MCF 10A (cell line): Measurements from ENCODE around the gene VSIG8. TPM values are rescaled to one million over a fixed set of nuclear protein-coding genes. Genes with fewer than 3 reads are reported as not detected.

ENCODE experiments used
- Bru-seq: library from RNA; stranded (reverse); fragments of 400-500 nt; gene quantifications from one replicate; lab custom pipeline; 2021; lab: Mats Ljungman, UMichigan
- BruChase-seq, 2 experiments: library from RNA; stranded (reverse); fragments of 400-500 nt; gene quantifications; one replicate each; lab custom pipeline; 2021; lab: Mats Ljungman, UMichigan
- BruUV-seq: library from RNA; stranded (reverse); fragments of 400-500 nt; replicated peaks from 2 replicates; lab custom pipeline; 2021; lab: Mats Ljungman, UMichigan
- CTCF ChIA-PET: fragments of 300-600 bp; sonication (Branson Sonifier 250); formaldehyde crosslinking; extraction: SDS; loops from one replicate; lab custom pipeline; 2021; ENCODE audit warnings: antibody characterized with exemption, inconsistent platforms; lab: Yijun Ruan, JAX
- POLR2A ChIA-PET: fragments of 300-600, 350-650 bp; sonication (Branson Sonifier 250); formaldehyde crosslinking; extraction: SDS; loops from one replicate; lab custom pipeline; 2020; ENCODE audit warnings: antibody characterized with exemption, inconsistent platforms; lab: Yijun Ruan, JAX
- DNase-seq: peaks from one replicate; pipeline ENCODE4 v3.0.0-alpha.2; 2018; ENCODE audit not compliant: unreplicated experiment
- H3K27ac Mint-ChIP-seq: one replicate; pipeline ENCODE4 v1.8.0; 2022; ENCODE audit warnings: mild to moderate bottlenecking, low read depth, mixed read lengths; ENCODE audit not compliant: unreplicated experiment
- H3K27me3 Mint-ChIP-seq: one replicate; pipeline ENCODE4 v1.8.0; 2022; ENCODE audit warnings: mixed read lengths; ENCODE audit not compliant: insufficient read depth, unreplicated experiment
- H3K36me3 Mint-ChIP-seq: one replicate; pipeline ENCODE4 v1.8.0; 2022; ENCODE audit warnings: mild to moderate bottlenecking, moderate library complexity, mixed read lengths; ENCODE audit not compliant: insufficient read depth, unreplicated experiment
- H3K4me1 Mint-ChIP-seq: one replicate; pipeline ENCODE4 v1.8.0; 2022; ENCODE audit warnings: mixed read lengths; ENCODE audit not compliant: insufficient read depth, unreplicated experiment
- H3K4me3 Mint-ChIP-seq: one replicate; pipeline ENCODE4 v1.8.0; 2022; ENCODE audit warnings: mild to moderate bottlenecking, moderate library complexity, mixed read lengths; ENCODE audit not compliant: unreplicated experiment
- H3K9me3 Mint-ChIP-seq: one replicate; pipeline ENCODE4 v1.8.0; 2022; ENCODE audit warnings: mixed read lengths; ENCODE audit not compliant: unreplicated experiment
- intact Hi-C: fragments of 100-400 bp; cut with micrococcal nuclease; formaldehyde crosslinking; loops from 2 replicates; pipeline ENCODE4 v1.14.1; 2022
- long read RNA-seq: library from polyadenylated mRNA; stranded (forward); transcript quantifications from one replicate; pipeline ENCODE4 v2.0.0, GENCODE V29; 2022
- total RNA-seq: library from RNA; stranded (reverse); gene quantifications from 2 replicates; pipeline ENCODE4 v1.2.3, GENCODE V29; 2022
- TF ChIP-seq, protein P1 (sequence below): fragments of 200-600 bp; IDR thresholded peaks from one replicate; pipeline ENCODE4 v1.8.0; 2022; ENCODE audit warnings: antibody characterized with exemption, mild to moderate bottlenecking; ENCODE audit not compliant: unreplicated experiment

VSIG8 gene, protein sequence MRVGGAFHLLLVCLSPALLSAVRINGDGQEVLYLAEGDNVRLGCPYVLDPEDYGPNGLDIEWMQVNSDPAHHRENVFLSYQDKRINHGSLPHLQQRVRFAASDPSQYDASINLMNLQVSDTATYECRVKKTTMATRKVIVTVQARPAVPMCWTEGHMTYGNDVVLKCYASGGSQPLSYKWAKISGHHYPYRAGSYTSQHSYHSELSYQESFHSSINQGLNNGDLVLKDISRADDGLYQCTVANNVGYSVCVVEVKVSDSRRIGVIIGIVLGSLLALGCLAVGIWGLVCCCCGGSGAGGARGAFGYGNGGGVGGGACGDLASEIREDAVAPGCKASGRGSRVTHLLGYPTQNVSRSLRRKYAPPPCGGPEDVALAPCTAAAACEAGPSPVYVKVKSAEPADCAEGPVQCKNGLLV
- total RNA-seq (not detected in 2 replicates), Bru-seq, nascent RNA (percentile 19 among the genes with signal in this experiment), BruChase-seq, experiment 1, labeled RNA remaining after a 6-hour chase (percentile 10 among the genes with signal in this experiment), BruChase-seq, experiment 2, labeled RNA remaining after a 2-hour chase (percentile 18 among the genes with signal in this experiment)
- long read RNA-seq, partial matches to known transcripts = 0 of 1 reads
- long read RNA-seq, other reads (novel, unspliced or antisense) = 1 of 1 reads

DNA sequence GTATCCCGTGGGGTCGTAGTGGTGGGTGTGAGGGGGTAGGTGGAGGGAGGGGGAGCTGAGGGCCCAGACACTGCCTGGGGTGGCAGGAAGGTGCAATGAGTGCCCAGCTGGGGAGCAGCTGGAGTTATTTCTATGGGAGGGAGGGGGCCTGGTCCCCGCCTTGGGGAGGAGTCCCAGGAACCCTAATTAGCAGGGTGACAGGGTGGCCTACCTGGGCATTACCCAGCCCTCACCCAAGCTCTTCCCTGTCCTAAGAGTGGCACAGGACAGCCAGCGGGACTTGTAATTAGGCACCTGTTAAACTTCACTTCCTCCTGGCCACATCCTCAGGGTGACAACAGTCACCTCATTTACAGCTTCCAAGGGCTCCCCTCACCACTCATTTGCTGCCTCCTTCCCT, at the start of gene VSIG8:
VSIG8 (minus strand) TSS at position 101 of the 400 bp plus-strand sequence. CDS start 136 bp downstream, outside the sequence.
- no TSS peak for BruUV-seq

DNA sequence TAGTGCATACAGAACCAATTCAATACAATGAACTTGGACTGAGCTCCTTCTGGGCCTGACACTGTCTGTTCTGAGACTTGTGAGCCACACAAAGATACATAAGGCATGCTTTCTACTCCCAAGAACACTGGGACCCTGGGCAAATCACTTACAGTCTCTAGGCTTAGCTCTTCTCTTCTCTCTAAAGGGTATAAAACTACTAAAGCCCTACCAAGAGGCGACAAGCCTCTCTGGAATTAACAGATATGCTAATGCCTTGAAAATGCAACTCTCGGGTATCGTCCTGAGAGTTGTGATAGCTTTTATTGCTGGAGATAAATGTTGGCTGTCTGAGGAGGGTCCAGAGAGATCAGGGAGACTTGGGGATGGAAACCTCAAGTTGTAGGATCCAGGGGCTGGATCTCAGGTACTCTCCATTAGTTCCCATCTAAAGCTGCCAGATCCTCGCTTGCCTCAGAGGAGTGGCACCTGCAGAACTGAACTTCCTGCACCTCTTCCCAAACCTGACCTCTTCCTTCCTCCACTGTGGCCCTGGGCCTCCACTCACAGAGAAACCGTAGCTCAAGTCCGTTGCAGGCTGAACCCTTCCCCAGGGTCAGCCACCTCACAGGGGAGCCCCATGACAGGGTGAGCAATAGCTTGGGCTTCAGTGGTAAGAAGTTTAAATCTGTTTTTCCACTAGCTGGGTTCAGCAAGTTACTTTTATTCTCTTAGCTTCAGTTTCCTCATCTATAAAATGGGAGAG, 49.0 kb upstream of the VSIG8 start:
- H3K27me3 Mint-ChIP-seq = no peaks in the 10 kb centered on the region
- POLR2A ChIA-PET = interaction anchor here (1.2 kb wide), 1 partner anchor 14 kb away, joined by 3 read pairs; the partner anchor contains the start of gene TAGLN2
- peaks cover 13% of the 10 kb centered on the region for H3K36me3 Mint-ChIP-seq
- H3K9me3 Mint-ChIP-seq = no peaks in the 10 kb centered on the region
- no TSS peak for BruUV-seq
- H3K4me3 Mint-ChIP-seq = no peak overlapping the region
- no peak overlapping the region for H3K27ac Mint-ChIP-seq
- TF ChIP-seq, protein P1, sequence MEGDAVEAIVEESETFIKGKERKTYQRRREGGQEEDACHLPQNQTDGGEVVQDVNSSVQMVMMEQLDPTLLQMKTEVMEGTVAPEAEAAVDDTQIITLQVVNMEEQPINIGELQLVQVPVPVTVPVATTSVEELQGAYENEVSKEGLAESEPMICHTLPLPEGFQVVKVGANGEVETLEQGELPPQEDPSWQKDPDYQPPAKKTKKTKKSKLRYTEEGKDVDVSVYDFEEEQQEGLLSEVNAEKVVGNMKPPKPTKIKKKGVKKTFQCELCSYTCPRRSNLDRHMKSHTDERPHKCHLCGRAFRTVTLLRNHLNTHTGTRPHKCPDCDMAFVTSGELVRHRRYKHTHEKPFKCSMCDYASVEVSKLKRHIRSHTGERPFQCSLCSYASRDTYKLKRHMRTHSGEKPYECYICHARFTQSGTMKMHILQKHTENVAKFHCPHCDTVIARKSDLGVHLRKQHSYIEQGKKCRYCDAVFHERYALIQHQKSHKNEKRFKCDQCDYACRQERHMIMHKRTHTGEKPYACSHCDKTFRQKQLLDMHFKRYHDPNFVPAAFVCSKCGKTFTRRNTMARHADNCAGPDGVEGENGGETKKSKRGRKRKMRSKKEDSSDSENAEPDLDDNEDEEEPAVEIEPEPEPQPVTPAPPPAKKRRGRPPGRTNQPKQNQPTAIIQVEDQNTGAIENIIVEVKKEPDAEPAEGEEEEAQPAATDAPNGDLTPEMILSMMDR = no peak
- intact Hi-C loops = no loop called here
- CTCF ChIA-PET = interaction anchor here (0.5 to 1.9 kb wide), 10 partner anchors 18 to 794 kb away, joined by 3 to 10 read pairs (median 6); no protein-coding TSS in a partner anchor
- no peak for DNase-seq
- H3K4me1 Mint-ChIP-seq = peaks cover 38% of the 10 kb centered on the region

More for the DNA sequence above, at the start of gene VSIG8:
- CTCF ChIA-PET = interaction anchor here (0.6 to 4.8 kb wide), 5 partner anchors 16 to 143 kb away, joined by 3 to 30 read pairs (median 4); no protein-coding TSS in a partner anchor
- Mint-ChIP-seq H3K4me1 (peaks cover 22% of the 10 kb centered on the region), H3K27me3 (no peaks in the 10 kb centered on the region), H3K4me3 (no peak within 1 kb of the TSS), H3K27ac (no peak within 1 kb of the TSS), H3K9me3 (no peaks in the 10 kb centered on the region), H3K36me3 (no peaks in the 10 kb centered on the region)
- intact Hi-C loops = no loop called here
- POLR2A ChIA-PET = no interaction called here
- no peak for DNase-seq
- TF ChIP-seq, protein P1 = no peak

DNA sequence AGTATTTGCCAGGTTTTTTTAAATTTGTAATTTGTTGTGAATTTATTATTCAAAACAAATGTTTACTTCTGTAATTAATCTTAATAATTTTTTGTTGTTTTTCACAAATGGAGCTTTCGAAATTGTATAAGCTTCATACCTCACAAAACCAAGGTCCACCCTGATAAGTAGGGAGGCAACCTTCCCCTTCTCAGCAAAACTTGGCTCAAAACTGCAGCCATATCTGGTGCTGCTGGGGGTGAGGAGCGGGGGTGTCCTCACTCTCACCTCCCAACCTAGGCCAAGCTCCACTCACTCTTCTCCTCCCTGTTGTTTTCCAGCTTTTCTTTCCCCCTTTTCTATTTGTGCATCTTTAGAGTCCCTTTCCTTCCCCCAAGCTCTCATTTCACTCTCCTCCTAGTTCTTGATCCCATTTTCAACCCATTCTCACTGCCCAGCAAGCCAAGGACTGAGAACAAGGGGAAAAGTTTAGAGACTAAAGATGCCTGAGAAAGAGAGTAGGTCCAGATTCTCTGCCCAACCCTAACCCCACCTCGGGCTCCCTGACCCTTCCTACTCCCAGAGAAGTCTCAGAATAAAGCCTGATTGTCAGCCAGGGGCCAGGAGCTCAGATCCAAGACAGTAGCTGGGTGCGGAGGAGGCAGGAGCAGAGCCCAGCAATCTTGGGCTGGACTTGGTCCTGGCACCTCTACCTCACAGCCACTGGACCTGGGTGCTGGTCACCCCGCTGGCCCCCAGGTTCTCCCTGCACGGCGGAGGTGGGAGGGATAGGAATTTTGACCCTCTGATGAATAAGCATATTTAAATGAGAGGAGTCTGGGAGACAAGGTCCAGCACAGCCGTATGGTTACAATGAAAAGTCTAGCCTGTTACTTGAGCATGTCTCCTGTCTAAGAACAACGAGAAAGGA, 45.8 kb upstream of the VSIG8 start:
- Mint-ChIP-seq H3K4me1 (peaks cover 16% of the 10 kb centered on the region), H3K4me3 (no peak overlapping the region), H3K9me3 (no peaks in the 10 kb centered on the region), H3K36me3 (peaks cover 6% of the 10 kb centered on the region), H3K27me3 (no peaks in the 10 kb centered on the region), H3K27ac (no peak overlapping the region)
- intact Hi-C loops = no loop called here
- BruUV-seq = no TSS peak
- no peak for DNase-seq
- ChIA-PET CTCF (interaction anchor here (0.6 to 8.9 kb wide), 8 partner anchors 16 to 698 kb away, joined by 3 to 134 read pairs (median 4); no protein-coding TSS in a partner anchor), POLR2A (interaction anchor here (1.2 to 1.6 kb wide), 2 partner anchors 15 to 16 kb away, joined by 5 read pairs; partner anchors contain the start of gene TAGLN2)
- TF ChIP-seq, protein P1 = no peak
